DND-41 (cell line): Measurements from ENCODE around the gene STARD10.

Experiments used
- ATAC-seq: fragments of 200-7000 bp; cut with Tn5 transposase; 3 replicates; pipeline ENCODE4 v1.9.1; 2021; ENCODE audit warnings: low read depth; ENCODE audit not compliant: insufficient read depth
- DNase-seq: peaks from one replicate; pipeline ENCODE4 v3.0.0-alpha.2; 2020
- H2AFZ ChIP-seq: 2 replicates; pipeline ENCODE4 v1.6.0; 2012; ENCODE audit warnings: low read depth, low read length
- H3K27ac ChIP-seq: 2 replicates; pipeline ENCODE4 v1.5.1; 2012; ENCODE audit warnings: low read length, inconsistent platforms
- H3K27me3 ChIP-seq: fragments of 200-600 bp; sonication (generic); 2 replicates; pipeline ENCODE4 v1.6.0; 2012; ENCODE audit warnings: low read length, mild to moderate bottlenecking, inconsistent platforms; ENCODE audit not compliant: insufficient read depth, poor library complexity
- H3K36me3 ChIP-seq: 2 replicates; pipeline ENCODE4 v1.5.1; 2012; ENCODE audit warnings: low read length, inconsistent platforms; ENCODE audit not compliant: insufficient read depth
- H3K4me1 ChIP-seq: 2 replicates; pipeline ENCODE4 v1.5.1; 2012; ENCODE audit warnings: mild to moderate bottlenecking, low read length; ENCODE audit not compliant: insufficient read depth
- H3K4me2 ChIP-seq: 2 replicates; pipeline ENCODE4 v1.6.0; 2012; ENCODE audit warnings: mild to moderate bottlenecking, moderate library complexity, low read length, inconsistent platforms; ENCODE audit not compliant: insufficient read depth
- H3K4me3 ChIP-seq, 2 experiments: fragments of 200-600 bp in 1 of 2; shearing (Covaris generic) in 1 of 2; 2 replicates each; pipeline ENCODE4 v1.5.1; 2012 to 2016; ENCODE audit warnings: inconsistent platforms in 2 of 2, low read length in 2 of 2, mild to moderate bottlenecking in 2 of 2, low read depth in 1 of 2, moderate library complexity in 1 of 2
- H3K79me2 ChIP-seq: 2 replicates; pipeline ENCODE4 v1.6.0; 2012; ENCODE audit warnings: low read length, inconsistent platforms; ENCODE audit not compliant: insufficient read depth
- H3K9ac ChIP-seq: 2 replicates; pipeline ENCODE4 v1.6.0; 2012; ENCODE audit warnings: low read depth, mild to moderate bottlenecking, inconsistent platforms, low read length, moderate library complexity
- H3K9me3 ChIP-seq: 2 replicates; pipeline ENCODE4 v1.5.1; 2012; ENCODE audit warnings: low read length, moderate library complexity, mild to moderate bottlenecking, inconsistent platforms; ENCODE audit not compliant: insufficient read depth, severe bottlenecking
- H4K20me1 ChIP-seq: 2 replicates; pipeline ENCODE4 v1.6.0; 2012; ENCODE audit warnings: low read length; ENCODE audit not compliant: insufficient read depth
- EZH2 ChIP-seq: IDR thresholded peaks from 3 replicates; pipeline ENCODE4 v1.6.1; 2012; ENCODE audit warnings: borderline replicate concordance, low read depth, mild to moderate bottlenecking, moderate library complexity, low read length, inconsistent platforms; ENCODE audit not compliant: severe bottlenecking
- TF ChIP-seq, protein P1 (sequence below): IDR thresholded peaks from 2 replicates; pipeline ENCODE4 v1.5.1; 2012; ENCODE audit warnings: borderline replicate concordance, low read length, moderate library complexity, mild to moderate bottlenecking; ENCODE audit not compliant: poor library complexity, severe bottlenecking; ENCODE audit errors: extremely low read depth

STARD10 gene

DNA sequence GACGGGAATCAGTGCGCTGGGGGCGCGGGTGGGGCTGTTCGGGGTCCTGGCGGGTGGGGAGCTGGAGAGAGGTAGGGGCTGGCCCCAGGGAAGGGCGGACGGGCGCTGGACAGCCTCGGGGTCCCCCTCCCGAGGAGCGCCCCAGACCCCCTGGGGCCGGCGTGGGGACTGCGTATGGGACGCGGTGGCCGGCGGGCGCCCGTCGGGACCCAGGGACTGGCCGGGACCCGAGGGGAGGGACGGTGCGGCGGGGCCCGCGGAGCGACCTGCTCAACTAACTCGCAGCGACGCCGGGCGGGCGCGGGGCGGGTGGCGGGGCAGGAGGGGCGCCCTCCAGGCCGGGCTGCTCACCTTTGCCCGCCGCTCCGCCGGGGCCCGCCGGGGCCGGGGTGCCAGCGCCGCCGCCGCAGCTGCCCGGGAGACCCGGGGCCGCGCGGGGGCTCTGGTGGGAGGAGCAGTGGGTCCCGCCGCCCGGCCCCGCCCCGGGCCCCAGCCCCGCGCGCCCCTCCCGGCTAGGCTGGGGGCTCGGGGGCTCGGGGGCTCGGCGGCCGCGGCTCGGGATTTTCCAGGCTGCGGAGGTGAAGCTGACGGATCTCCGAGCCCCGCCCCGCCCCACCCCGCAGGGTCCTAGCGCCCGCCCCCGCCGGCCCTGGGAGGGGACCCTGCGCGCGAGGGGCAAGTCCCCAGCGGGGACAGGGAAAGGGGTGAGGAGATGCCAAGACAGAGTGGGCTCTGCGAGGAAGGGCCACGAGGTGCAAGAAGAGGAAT lies 12.3 kb downstream of the STARD10 start:
- no peak overlapping the region for H3K27ac ChIP-seq
- ATAC-seq (peak; percentile 80), DNase-seq (peak; percentile 51)
- no peaks in the 10 kb centered on the region for H3K27me3 ChIP-seq
- H3K4me1 ChIP-seq, result peaks cover 12% of the 10 kb centered on the region
- TF ChIP-seq, protein P1, sequence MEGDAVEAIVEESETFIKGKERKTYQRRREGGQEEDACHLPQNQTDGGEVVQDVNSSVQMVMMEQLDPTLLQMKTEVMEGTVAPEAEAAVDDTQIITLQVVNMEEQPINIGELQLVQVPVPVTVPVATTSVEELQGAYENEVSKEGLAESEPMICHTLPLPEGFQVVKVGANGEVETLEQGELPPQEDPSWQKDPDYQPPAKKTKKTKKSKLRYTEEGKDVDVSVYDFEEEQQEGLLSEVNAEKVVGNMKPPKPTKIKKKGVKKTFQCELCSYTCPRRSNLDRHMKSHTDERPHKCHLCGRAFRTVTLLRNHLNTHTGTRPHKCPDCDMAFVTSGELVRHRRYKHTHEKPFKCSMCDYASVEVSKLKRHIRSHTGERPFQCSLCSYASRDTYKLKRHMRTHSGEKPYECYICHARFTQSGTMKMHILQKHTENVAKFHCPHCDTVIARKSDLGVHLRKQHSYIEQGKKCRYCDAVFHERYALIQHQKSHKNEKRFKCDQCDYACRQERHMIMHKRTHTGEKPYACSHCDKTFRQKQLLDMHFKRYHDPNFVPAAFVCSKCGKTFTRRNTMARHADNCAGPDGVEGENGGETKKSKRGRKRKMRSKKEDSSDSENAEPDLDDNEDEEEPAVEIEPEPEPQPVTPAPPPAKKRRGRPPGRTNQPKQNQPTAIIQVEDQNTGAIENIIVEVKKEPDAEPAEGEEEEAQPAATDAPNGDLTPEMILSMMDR, result no peak
- TF ChIP-seq EZH2, result no peak
- H3K4me2 ChIP-seq, result peak overlapping the region; percentile 62
- peak overlapping the region; percentile 35; the same call in 1 of the 2 replicates for H3K9ac ChIP-seq
- peak overlapping the region in 1 of 2 experiments; percentile 51; a peak in 2 of 4 replicates for H3K4me3 ChIP-seq
- H3K79me2 ChIP-seq, result no peaks in the 10 kb centered on the region
- peak overlapping the region; percentile 55 for H2AFZ ChIP-seq
- peaks cover 6% of the 10 kb centered on the region for H4K20me1 ChIP-seq
- no peaks in the 10 kb centered on the region for H3K36me3 ChIP-seq
- H3K9me3 ChIP-seq, result no peaks in the 10 kb centered on the region

DNA sequence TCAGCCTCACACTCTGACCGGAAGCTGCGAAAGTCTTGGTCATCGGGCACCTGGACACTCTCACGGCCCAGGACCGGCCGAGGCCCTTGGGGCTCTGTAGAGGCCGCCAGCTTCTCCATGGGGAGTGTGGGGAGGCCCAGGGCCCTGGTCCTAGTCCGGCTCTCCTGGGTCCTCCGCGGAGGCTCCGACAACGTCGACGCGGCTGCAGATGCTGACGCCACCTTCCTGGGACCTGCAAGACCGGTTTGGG lies 12.9 kb downstream of the STARD10 start:
- H2AFZ ChIP-seq, result no peak overlapping the region
- H4K20me1 ChIP-seq, result peaks cover 6% of the 10 kb centered on the region
- no peak for ATAC-seq
- no peaks in the 10 kb centered on the region for H3K36me3 ChIP-seq
- peaks cover 12% of the 10 kb centered on the region for H3K4me1 ChIP-seq
- no peak overlapping the region for H3K27ac ChIP-seq
- H3K4me2 ChIP-seq, result peak overlapping the region; percentile 62
- no peaks in the 10 kb centered on the region for H3K79me2 ChIP-seq
- peak overlapping the region; percentile 35; the same call in 1 of the 2 replicates for H3K9ac ChIP-seq
- no peak for DNase-seq
- H3K9me3 ChIP-seq, result no peaks in the 10 kb centered on the region
- peak overlapping the region in 1 of 2 experiments; percentile 51; a peak in 1 of 4 replicates for H3K4me3 ChIP-seq
- no peaks in the 10 kb centered on the region for H3K27me3 ChIP-seq
- no peak for TF ChIP-seq EZH2
- TF ChIP-seq, protein P1, result no peak

DNA sequence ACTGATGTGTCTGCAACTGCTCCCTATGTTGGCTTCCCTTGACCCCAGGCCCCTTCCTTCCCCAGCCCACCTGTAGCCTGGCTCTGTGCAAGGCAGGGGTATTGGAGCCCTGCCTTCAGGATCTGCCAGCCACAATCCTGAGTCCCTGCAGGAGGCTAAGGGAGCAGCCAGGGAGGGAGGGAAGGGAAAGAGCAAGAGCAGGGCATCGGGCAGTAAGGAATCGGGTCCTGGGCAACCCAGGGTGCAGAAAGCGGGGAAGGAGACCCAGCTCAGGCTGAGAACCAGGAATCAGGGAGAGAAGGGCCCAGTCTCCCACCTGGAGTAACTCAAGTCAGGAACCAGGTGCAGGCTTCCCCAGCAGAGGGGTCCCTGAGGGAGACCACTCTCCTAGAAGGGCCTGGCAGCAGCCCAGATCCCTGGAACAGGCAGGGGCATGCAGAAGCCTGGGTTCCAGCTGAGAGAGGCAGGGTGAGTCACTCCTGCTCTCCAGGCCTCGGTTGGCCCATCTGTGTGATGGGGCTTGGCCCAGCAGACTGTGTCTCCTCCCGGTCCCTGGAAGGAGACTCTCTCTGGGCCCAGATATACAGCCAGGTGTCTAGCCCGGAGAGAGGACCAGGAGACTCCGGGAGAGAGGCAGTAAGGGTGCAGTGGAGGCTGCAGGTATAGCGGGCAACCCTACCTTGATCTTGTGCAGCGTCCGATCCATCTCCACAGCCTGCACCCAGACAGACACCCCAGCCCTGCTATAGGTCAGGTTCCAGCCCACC lies 13.4 kb downstream of the STARD10 start:
- Histone ChIP-seq H3K9me3 (no peaks in the 10 kb centered on the region), H3K79me2 (no peaks in the 10 kb centered on the region), H3K9ac (no peak overlapping the region; the same call in 1 of the 2 replicates), H4K20me1 (peaks cover 6% of the 10 kb centered on the region), H3K27me3 (no peaks in the 10 kb centered on the region), H3K4me1 (peaks cover 12% of the 10 kb centered on the region), H3K4me2 (peak overlapping the region; percentile 62), H2AFZ (no peak overlapping the region), H3K4me3 (peak overlapping the region in 1 of 2 experiments; percentile 51; a peak in 1 of 4 replicates), H3K36me3 (no peaks in the 10 kb centered on the region), H3K27ac (no peak overlapping the region)
- TF ChIP-seq, protein P1, result no peak
- TF ChIP-seq EZH2, result no peak
- no peak for ATAC-seq
- DNase-seq, result no peak
